GM12878 (cell line): ENCODE data around the gene PRH2. TPM values are rescaled to one million over a fixed set of nuclear protein-coding genes. Genes with fewer than 3 reads are reported as not detected.

Source experiments
- BCLAF1 ChIP-seq: fragments of 450-650 bp; IDR thresholded peaks from 2 replicates; pipeline ENCODE4 v1.6.1; 2017; ENCODE audit warnings: antibody characterized with exemption, mild to moderate bottlenecking, moderate library complexity
- CEBPB ChIP-seq, 2 experiments: fragments of 150-350 bp in 1 of 2; IDR thresholded peaks; 2 replicates each; pipeline ENCODE4 v1.6.1; 2012 to 2014; ENCODE audit warnings: low read depth in 2 of 2, low read length in 2 of 2, borderline replicate concordance in 1 of 2, inconsistent platforms in 1 of 2
- IKZF1 ChIP-seq: fragments of 450-650 bp; conservative IDR thresholded peaks from 2 replicates; pipeline ENCODE4 v1.6.1; 2017; ENCODE audit warnings: antibody characterized with exemption, mild to moderate bottlenecking
- PBX3 ChIP-seq: IDR thresholded peaks from 2 replicates; pipeline ENCODE4 v1.6.1; 2011; ENCODE audit warnings: mild to moderate bottlenecking, low read depth, low read length, moderate library complexity; ENCODE audit not compliant: insufficient replicate concordance
- RELB ChIP-seq: fragments of 450-650 bp; IDR thresholded peaks from 2 replicates; pipeline ENCODE4 v1.6.1; 2017; ENCODE audit warnings: low read depth, mild to moderate bottlenecking, moderate library complexity
- REST ChIP-seq: IDR thresholded peaks from 2 replicates; pipeline ENCODE4 v1.6.1; 2012; ENCODE audit warnings: mild to moderate bottlenecking, low read depth, low read length
- SRF ChIP-seq, 2 experiments: IDR thresholded peaks; 2 replicates each; pipeline ENCODE4 v1.6.1; 2011; ENCODE audit warnings: low read depth in 2 of 2, low read length in 2 of 2, mild to moderate bottlenecking in 1 of 2, moderate library complexity in 1 of 2
- ZZZ3 ChIP-seq: IDR thresholded peaks from 2 replicates; pipeline ENCODE4 v1.6.1; 2011; ENCODE audit warnings: low read depth; ENCODE audit not compliant: control insufficient read depth, insufficient read length
- polyA plus RNA-seq, 11 experiments: library from polyadenylated mRNA; depleted of rRNA in 4 of 11; unstranded in 6 of 11; stranded (reverse) in 5 of 11; fragments of >200 nt; fragmentation: Nextera tagmentation in 4 of 11; fragmentation: Illumina TruSeq in 1 of 11; extraction: Ambion mirVana in 4 of 11; extraction: Trizol in 1 of 11; gene quantifications; 1 replicate in 1 of 11; 2 replicates in 10 of 11; pipeline versions ENCODE4 v1.2.1 to v1.2.3, GENCODE V29; 2011 to 2016; ENCODE audit warnings: inconsistent platforms in 2 of 11, missing spikeins in 2 of 11, low read depth in 1 of 11
- total RNA-seq, 4 experiments: library from RNA; depleted of rRNA in 3 of 4; stranded (reverse); fragments of >200 nt in 3 of 4; fragmentation: Illumina TruSeq in 1 of 4; extraction: Trizol in 1 of 4; gene quantifications; 2 replicates each; pipeline versions ENCODE4 v1.2.1 to v1.2.3, GENCODE V29; 2013 to 2021

Gene PRH2
- total and polyA plus RNA-seq, 10 of the 15 experiments (the other 5 are each of a cell fraction or from before 2014, with no cell fraction given), result 0.14 to 0.50 TPM; not detected in 8

- TF ChIP-seq BCLAF1, result no peak
- TF ChIP-seq PBX3, result no peak
- TF ChIP-seq RELB, result no peak
- no peak for TF ChIP-seq REST
- TF ChIP-seq ZZZ3, result no peak
- no peak for TF ChIP-seq CEBPB (IDR thresholded peaks at IDR 0.05; ENCODE audit: borderline replicate concordance in 1 of 2, low read depth in 2 of 2, low read length in 2 of 2)
- no peak for TF ChIP-seq IKZF1
- TF ChIP-seq SRF (IDR thresholded peaks at IDR 0.05; ENCODE audit: low read depth in 2 of 2, low read length in 2 of 2), result no peak
Measured at GRCh38 chr12:10900530-10900929, 28.5 kb upstream of the PRH2 start (continued).
